GM19395 (cell line): ENCODE results near the gene TAP2.

Experiments used
- ATAC-seq: cut with Tn5 transposase; IDR thresholded peaks from one replicate; pipeline ENCODE4 v1.9.1; 2021; ENCODE audit warnings: mild to moderate bottlenecking, moderate library complexity; ENCODE audit not compliant: unreplicated experiment

The TAP2 gene

GRCh38 chr6:32854376-32855178 lies 16.0 kb upstream of the TAP2 start:
- peak; percentile 35 for ATAC-seq

DNA sequence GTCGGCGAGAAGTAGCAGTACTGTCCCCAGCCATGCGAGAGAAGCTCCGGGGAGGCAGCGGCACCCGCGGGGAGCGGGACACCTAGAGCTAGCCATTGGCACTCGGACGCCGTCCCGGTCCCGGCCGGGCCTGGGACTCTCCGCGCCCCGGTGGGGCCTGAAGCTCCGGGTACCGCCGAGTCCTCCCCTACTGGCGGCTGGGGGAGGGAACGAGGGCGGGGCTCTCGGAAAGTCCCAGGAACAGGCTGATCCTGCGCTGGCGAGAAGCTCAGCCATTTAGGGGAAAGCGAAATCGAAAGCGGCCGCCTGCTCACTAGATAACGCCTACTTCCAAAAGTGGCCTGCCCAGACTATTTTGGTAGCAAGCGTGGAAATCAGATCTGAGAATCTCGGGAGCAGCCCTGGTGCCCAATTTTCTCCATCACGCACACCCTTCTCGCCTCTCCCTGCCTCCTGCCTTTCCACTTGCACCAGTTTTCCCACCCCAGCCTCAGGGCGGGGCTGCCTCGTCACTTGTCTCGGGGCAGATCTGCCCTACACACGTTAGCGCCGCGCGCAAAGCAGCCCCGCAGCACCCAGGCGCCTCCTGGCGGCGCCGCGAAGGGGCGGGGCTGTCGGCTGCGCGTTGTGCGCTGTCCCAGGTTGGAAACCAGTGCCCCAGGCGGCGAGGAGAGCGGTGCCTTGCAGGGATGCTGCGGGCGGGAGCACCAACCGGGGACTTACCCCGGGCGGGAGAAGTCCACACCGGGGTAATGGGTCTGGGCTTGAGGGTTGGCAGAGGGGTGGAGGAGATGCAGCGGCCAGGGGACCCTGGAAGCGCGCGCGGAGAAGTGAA lies 15.2 kb upstream of the TAP2 start, which contains the start of the genes PSMB9 and TAP1:
TSS of gene PSMB9 (plus strand) at position 652 of the 835 bp plus-strand sequence. CDS start at position 690, 38 bp downstream.
TSS of gene TAP1 (minus strand) at position 164 of the 835 bp plus-strand sequence. CDS start at position 96, 68 bp downstream.
- peak; percentile 73 for ATAC-seq

DNA sequence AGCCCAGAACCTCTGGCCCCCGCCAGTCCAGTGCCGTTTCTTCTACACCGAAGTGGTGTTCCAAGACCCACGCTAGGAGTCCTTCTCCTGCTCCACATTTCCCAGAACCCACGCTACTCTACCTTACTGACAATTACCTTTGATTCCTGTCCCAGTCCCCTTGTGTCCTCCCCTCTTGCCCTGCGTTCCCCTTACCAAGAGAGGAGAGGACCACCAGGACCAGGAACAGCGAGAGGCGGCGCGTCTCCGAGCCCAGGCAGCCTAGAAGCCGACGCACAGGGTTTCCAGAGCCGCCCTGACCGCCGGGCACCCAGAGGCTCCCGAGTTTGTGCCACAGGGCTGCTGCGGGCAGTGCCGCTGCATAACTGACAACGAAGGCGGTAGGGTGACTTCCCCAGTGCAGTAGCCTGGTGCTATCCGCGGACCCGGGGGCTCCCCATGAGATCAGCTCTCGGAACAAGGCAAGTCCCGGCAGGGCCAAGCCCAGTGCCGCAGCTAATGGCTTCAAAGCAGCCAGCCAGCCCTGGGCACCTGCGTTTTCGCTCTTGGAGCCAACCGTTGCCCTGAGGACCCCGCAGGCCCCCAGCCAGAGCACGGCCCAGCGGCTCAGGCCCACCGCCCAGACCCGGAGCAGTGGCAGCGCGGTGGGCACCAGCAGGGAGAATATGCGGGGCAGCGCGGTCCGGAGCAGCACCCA lies 14.5 kb upstream of the TAP2 start:
- peak; percentile 26 for ATAC-seq

GRCh38 chr6:32852018-32852843 lies 13.7 kb upstream of the TAP2 start:
- ATAC-seq, result no peak

GRCh38 chr6:32851025-32851424 lies 12.5 kb upstream of the TAP2 start:
- ATAC-seq, result no peak

- no peak for ATAC-seq
Observed at GRCh38 chr6:32849126-32849525, 10.6 kb upstream of the TAP2 start.

DNA sequence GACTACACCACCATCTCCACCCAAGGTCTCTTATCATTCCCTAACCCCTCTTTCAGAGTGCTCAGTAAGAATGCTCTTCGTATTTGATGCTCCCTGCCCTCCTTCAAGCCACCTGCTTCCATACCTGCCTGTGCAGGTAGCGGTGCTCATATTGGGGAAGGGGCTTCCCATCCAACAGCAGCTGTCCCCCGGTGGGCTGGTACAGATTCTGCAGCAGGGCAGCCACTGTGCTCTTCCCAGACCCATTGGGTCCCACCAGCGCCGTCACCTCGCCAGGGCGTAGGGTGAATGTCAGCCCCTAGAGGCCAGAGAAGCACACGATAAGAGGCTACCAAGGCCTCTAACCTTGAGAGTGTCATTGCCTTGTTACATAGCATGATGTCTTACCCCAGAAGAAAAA lies 9.3 kb upstream of the TAP2 start:
- no peak for ATAC-seq

DNA sequence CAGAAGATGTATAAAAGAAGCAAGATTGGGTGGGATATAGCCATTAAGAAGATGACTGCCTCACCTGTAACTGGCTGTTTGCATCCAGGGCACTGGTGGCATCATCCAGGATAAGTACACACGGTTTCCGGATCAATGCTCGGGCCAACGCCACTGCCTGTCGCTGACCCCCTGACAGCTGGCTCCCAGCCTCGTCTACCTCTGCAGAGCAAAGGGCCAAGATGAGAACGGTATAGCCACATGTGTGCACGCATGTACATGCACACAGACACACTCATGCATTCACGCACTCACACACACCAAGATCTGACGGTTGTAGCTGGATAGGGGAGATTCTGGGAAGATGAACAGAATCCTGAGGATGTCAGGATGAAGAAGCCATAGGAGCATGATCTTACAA lies 8.5 kb upstream of the TAP2 start:
- ATAC-seq, result no peak

- ATAC-seq, result no peak
Observed at GRCh38 chr6:32845384-32845884, 6.9 kb upstream of the TAP2 start.

- no peak for ATAC-seq
Observed at GRCh38 chr6:32844839-32845383, 6.4 kb upstream of the TAP2 start.

DNA sequence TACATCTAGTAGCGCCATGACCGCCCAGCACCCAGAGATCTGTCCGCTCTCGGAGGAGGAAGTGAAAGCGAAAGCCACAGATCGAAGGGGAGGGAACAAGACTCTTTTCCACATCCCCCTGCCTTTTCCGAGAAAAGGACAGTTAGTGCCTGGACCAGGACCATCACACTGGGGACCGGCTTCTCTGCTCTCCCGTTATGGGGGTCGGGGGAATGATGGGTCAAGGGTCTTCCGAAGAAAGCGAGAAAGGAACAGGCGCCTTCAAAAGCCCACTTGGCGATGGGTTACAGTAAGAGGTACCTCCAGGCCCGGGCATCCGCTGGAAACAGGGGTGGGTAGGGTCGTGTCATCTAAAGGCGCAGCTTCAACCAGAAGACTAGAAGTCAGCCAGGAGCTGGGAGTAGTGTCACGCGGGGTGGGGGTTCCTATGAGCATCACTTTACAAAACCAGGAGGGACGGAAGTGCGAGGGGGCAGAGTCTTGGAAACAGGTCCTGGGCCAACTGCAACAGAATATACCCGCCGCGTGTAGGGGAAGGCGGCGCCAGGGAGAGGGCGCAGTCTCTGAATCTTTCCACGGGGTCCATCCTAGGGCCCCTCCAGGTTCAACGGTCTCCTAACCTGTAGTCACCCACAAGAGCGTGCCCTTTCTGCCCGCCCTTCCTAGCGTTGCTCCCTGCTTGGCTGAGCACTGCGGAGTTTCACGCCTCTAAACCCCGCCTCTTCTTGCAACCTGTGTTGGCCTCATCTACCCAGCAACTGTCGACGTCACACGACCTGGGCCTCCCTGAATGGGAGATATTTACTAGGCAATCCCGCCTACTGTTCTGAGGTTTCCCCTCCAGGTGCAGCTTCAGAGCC lies 5.7 kb upstream of the TAP2 start, which contains the start of gene PSMB8:
TSS of gene PSMB8 (minus strand) at position 69 of the 860 bp plus-strand sequence. CDS start at position 18, 51 bp downstream.
- peak; percentile 70 for ATAC-seq

DNA sequence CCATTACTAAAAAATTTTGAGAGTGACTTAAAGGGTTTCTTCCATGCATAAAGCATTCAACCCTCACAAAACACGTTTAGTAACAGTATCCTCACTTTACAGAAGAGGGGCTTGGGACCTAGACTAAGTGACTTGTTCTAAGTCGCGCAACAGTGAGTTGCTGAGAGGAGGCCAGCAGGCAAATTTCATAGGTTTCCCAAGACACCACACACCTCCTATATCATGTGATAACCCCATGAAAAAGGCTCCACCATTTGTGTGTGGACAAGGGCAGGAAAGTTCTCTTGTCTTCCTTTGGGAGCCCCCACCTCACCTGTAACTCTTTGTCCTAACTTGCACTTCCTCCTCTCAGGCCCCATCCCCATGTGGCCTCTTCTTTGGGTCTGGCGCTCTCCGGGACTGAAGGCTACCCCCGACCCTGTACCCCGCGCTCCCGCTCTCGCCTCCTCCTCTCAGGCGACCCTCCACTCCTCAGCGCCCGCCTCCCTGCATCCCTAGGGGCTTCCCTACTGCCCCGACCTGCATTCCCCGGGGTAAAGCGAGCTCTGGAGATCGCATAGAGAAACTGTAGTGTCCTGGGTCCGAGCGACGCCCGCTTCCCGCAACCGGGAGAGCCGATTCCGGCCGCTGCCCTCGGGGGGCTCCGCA lies 4.9 kb upstream of the TAP2 start:
- no peak for ATAC-seq

DNA sequence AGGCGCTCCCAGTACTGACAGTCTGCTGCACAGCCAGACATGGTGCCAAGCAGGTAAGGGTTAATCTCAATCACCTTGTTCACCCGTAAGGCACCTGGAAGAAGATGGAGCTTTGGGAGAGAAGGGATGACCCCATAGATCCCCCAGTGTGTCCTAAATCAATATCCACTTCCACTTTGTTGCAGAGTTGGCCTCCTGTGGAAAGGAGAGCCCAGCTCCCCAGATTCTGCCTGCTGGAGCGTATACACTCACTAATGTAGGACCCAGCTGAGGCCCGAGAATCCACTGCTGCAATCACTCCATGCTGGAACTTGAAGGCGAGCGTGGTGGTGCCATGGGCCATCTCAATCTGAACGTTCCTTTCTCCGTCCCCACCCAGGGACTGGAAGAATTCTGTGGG lies 4.2 kb upstream of the TAP2 start:
- ATAC-seq, result no peak

GRCh38 chr6:32842021-32842650 lies 3.6 kb upstream of the TAP2 start:
- ATAC-seq, result no peak

GRCh38 chr6:32840604-32841246 lies 2.2 kb upstream of the TAP2 start:
- no peak for ATAC-seq

- ATAC-seq, result no peak
Observed at GRCh38 chr6:32839356-32839755, 817 bp upstream of the TAP2 start.

DNA sequence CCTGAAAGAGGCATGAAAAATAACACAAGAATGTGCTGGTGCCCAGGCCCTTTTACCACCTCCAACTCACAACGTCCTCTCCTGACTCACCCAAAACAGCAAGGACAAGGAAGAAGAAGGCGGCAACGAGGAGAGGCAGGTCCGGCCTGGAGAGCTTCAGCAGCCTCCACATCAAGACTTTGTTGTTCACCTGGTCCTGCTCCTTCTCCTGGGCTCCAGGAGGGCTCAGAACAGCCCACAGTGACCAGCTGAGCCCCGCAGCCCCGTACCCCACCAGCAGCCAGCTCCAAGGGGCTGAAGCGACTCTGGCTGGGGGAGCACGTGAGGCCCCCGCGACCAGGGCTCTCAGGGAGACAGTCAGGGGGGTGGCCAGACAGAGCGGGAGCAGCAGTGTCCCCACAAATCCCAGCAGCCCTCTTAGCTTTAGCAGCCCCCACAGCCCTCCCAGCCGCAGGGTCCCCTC lies 857 bp downstream of the TAP2 start:
- no peak for ATAC-seq
